CD4-positive, alpha-beta T cell treated with Interleukin-17A for 1 hour (primary cell): Measurements from ENCODE around the gene TLR3.
A peak's percentile ranks its signal among the peaks of the same experiment; 100 is the strongest.
"Not testable (repeated sequence)": the region's sequence is repeated elsewhere in the genome, so short reads cannot be mapped to it uniquely, and the experiment has no call there.

ENCODE experiments used
- DNase-seq: peaks from one replicate; pipeline ENCODE4 v3.0.0-alpha.2; 2020

The TLR3 gene

DNA sequence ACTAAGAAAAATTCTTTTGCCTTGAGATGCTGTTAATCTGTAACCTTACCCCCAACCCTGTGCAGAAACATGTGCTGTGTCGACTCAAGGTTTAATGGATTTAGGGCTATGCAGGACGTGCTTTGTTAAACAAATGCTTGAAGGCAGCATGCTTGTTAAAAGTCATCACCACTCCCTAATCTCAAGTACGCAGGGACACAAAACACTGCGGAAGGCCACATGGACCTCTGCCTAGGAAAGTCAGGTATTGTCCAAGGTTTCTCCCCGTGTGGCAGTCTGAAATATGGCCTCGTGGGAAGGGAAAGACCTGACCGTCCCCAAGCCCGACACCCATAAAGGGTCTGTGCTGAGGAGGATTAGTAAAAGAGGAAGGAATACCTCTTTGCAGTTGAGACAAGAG is 18.8 kb upstream of the TLR3 start:
- DNase-seq = not testable (repeated sequence)

DNA sequence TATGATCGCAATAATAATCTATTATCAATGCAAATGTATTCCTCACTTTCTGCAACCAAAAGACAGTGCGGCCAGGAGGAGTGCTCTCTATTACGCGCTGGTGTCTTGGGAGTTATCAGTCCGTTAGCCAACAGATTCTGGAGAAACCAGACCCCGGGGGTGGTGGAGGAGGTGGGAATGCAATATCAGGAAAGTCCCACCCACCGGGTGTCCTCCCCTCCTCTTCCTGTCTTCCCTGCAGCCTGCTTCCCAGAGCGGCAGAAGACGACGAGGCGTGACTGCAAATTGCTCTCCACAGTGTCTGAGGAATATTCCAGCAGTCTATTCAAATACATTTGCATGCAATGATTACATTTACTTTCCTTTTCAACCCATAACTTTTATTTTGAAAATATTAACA is 17.9 kb upstream of the TLR3 start:
- no peak for DNase-seq

DNA sequence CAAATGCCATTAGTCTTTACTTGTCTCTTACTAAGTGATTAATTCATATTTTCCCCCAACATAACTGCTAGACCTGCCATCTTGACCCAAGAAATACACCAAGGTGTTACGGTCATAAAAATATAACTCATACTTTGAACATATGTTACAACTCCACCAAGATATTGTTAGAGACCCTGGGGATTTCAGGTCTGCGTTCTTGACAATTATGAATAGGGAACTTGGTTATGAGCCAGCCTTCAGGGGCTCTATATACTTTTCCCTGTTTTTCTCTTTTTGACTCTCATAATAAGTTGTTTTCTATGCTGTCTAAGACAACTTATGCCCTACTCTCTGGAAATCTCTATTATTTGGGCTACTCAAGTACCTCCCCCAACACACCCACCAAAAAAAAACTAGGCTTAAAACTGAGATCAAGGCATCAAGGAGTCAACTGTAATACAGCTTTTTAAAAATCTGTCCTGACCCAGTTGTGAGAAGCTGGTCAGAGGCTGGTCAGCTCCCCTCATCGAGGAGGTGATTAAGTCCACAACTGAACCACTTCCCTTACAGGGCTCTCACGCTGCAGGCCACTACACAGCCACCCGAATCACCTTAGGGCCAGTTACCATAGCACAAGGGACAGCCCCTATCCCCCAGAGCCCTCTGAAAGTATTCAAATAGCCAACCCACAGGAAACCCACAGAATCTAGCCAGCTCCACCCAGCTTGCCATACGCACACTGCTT is 10.5 kb upstream of the TLR3 start:
- peak; percentile 15 for DNase-seq

DNA sequence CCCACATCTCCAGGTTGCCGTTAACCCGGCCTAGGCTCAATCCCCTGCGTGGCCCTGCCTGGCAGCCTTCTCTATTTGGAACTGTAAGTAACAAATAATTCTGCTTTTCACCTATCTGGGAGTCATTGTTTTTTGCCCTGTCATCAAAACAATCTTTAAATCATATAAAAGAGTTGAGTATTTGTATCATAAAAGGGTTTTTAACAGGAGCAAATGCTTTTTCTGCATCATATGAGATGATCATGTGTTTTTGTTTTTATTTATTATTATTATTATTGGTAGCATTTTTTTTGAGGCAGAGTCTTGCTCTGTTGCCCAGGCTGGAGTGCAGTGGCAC is 10.0 kb upstream of the TLR3 start:
- no peak for DNase-seq

DNA sequence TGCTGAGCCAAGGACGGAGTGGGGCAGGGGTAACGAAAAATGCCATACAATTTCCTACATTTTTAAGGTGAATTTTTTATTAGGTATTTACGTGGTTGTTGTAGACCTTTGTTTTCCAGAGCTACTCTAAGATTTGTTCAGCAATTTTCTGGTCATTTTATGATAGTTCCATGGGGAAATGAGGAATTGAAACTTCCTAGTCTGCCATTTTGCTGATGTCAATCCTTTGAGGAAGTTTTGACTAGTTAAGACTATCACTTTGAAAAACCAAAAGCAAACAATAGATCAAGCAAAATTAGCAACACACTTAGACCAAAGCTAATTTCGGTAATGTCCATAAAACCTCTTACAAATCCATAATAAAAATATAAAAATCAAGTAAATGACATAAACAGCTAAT is 7.0 kb upstream of the TLR3 start:
- DNase-seq = no peak

DNA sequence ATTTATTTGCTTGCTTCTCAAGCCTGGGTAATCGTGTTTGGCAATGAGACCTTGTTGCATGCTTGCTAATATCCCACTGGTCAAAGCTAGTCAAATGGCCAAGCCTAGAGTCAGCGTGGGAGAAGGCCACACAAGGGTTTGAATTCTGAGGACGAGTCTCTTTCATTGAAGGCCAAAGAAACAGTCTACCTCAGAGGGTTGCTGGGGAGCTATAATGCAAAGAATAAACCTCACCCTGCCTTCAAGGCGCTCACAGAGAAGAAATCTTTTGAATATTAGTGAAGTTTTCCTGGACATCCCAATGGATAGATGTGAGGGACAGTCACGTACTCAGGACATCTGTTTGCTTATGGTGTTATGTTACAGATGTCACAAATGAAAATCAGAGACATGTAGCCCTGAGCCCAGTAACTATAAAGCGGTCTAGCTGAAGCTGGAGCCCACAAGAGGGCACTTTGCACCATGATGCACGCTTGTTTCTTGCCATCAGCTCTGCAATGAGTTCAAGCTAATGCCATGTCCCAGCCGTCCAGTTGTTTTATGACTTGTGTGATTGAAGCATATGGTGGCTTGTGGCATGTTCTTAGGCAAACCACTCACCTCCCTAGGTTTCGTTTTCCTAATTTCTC is 1.1 kb upstream of the TLR3 start:
- peak; percentile 62 for DNase-seq

DNA sequence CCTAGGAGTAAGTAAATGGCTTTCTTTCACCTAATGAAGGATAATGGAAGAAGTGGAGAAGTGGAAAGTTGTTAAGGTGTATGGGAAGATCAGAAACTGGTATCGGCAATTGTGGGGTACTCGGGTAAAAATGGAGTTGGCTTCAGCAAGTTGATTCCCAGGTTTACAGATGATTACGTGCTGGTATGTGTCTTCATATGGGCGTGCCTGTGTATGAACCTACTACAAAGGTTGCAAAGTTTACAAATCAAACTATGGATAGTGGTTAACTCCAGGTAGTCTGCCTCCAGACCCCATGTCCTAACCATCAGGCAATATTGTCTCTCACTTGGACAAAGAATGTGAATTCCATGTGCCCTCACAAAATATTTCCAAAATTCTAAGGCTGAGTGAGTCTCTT is 773 bp downstream of the TLR3 start:
- no peak for DNase-seq

DNA sequence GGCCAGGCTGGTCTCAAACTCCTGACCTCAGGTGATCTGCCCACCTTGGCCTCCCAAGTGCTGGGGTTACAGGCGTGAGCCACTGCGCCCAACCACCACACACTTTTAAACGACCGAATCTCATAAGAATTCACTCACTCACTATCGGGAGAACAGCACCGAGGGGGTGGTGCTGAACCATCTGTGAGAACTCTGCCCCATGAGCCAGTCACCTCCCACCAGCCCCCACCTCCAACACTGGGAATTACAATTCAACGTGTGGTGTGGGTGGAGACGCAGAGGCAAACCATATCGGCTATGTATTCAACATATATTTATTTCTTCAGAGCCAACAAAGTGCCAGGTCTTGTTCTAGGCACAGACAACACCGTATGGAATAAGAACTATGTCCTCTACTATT is 3.6 kb downstream of the TLR3 start:
- no peak for DNase-seq

DNA sequence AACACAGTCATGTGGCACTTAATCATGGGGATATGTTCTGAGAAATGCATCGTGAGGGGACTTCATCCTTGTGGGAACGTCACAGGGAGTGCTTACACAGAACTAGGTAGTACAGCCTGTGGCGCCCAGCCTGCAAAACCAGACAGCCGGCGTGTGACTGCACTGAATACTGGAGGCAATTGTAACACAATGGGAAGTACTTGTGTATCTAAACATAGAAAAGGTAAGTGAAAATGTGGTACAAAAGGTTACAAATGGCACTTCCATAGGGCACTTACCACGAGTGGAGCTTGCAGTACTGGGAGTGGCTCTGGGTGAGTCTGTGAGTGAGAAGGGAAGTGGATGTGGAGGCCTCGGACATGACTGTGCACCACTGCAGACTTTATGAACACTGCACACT is 5.2 kb downstream of the TLR3 start:
- DNase-seq = peak; percentile 18

DNA sequence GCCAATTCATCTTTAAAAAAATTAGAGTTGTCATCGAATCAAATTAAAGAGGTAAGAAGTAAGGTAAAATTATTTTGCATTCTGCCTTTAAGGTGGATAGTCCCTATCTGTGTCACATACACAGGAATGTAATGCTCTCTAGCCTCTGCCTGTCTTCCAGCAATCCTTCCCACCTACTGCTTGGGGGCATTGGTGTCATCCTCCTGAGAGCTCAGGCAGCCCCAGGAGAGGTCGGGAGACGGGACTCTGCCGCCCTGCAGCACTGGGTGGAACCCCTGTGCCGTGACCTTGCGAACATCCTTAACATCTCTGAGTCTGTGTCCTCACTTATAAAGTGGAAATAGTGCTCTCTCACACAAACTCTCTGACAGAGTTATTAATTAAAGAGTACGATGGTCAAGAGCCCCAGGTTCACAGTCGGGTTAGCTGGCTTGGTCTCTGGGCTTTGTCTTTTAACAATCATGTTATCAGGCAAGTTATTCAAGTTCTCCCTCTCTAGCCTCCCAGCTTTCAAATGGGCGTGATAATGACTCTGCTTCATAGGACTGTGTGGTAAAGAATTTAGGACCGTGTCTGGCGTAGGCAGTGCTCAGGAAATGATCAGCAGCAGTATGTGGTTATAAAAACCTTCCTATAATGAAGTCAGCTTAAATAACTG is 10.2 kb downstream of the TLR3 start:
- no peak for DNase-seq

DNA sequence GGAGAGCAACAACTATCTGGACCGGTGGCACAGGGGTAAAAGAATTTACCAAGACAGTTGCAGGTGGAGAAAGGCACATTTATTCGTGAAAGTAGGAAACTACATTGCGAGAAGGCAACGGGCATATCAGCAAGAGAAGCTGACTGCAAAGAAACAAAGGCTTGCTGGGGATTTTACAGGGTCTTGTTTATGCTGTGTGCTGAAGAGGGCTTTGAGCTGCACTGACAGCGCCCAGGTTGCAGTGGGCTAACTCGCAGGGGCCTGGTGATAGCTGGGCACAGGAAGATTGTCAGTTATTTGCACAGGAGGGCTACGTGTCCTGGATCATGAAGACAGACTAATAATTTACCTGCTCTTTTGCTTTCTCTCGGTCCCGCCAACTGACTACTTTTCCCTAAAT is 10.7 kb downstream of the TLR3 start:
- DNase-seq = no peak

DNA sequence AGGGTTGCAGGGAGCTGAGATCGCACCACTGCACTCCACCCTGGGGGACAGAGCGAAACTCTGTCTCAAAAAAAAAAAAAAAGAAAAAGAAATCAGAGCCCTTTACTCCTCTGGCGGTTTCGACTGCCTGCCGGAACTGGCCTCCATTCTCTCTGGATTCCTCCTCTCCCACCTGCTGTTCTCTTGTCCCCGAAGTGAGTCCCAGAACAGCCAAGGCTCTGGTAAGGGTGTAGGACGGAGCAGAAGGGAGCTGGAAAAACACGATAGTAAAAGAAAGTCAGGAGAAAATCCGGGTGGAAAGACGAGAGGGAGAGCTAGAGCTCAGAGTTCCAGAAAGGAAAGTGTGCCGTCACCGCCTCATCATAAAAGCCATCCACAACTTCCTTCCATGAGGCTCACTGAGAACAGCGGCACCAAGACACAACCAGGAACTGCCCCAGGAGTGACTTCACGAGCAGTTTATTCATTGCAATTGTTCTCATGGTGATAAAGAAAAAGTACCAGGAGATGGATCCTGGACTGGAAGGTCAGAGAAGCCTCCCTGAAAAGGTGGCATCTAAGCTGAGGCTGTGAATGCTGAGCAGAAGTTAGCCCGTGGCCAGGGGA is 12.3 kb downstream of the TLR3 start:
- DNase-seq = no peak

DNA sequence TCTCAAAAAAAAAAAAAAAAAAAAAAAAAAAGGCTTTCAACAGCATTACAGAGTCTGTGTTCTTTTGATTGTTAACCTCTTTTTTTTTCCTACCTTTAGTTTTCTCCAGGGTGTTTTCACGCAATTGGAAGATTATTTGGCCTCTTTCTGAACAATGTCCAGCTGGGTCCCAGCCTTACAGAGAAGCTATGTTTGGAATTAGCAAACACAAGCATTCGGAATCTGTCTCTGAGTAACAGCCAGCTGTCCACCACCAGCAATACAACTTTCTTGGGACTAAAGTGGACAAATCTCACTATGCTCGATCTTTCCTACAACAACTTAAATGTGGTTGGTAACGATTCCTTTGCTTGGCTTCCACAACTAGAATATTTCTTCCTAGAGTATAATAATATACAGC is 13.3 kb downstream of the TLR3 start:
- no peak for DNase-seq

DNA sequence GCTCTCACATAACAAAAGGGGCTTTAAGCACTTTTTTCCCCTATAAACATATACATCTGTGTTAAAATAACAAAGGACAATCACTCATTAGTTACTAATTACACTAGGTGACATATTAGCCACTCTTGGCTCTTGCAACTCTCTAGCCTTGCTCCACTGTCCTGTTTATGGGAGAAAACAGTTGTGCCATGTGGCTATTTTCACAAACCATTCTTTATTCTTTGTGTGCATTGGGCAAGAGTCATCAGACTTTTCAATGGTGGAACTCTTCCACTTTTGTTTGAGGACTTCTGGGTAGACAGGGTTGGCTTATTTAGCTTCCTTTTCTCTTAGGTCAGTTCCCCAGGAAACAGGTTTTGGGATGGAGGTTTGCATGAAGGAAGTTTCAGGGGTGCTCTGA is 19.6 kb downstream of the TLR3 start:
- DNase-seq = no peak

DNA sequence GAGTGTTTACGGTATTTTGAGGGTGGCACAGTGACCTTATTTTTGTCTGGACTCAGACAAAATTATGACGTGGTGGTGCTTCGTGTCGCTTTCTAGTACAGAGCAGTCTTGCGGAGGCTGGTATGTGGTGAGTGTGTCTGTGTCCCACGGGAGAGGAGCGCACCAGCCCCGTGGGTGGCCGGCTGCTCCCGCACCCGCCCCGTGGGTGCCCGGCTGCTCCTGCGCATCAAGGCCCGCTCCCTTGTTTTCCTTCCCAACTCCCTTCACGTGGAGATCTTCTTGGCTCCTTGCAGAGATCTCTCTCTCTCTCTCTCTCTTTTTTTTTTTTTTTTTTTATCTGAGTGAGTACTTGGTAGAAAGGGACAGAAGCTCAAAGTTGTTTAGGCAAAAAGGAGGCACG is 23.3 kb downstream of the TLR3 start:
- no peak for DNase-seq

DNA sequence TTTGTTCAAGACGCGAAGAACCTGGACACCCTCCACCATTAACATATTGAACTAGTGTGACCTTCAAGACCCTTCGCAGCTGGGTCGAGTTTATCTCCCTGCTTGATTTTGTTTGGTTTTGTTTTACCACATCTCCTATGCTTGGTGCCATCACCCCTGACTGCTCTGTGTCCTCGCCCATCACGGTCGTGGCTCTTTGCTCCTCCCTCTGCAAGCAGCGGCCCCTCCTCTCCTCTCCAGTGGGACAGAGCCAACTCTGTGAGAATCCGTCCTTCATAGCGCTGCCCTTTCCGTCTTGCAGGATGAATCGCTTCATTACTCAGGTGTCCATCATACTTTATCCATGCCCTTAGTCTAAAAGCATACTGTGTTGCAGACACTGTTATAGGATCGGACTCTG is 26.4 kb downstream of the TLR3 start:
- DNase-seq = no peak

DNA sequence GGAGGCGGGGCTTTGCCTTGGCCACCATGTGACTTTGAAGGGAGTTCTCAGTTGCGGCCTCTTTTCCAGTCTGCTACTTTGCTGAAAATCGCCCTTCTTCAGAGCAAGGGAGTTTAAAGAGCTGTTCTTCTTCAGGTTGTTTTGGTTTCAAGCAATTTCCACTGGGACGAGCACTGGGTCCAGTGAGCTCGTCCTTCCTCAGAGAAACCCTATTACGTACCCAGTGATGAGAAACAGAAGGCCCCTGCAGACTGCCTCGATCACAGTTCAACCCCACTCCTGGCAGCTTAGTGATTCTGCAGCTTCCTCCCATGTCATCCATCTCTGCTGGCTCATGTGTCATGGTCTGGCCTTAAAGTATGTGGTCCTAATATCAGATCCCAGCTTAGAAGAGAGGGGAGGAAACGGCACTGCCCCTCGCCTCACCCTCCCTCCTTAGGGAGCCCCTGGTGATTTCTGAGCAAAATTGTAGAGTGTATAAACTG is 27.8 kb downstream of the TLR3 start:
- no peak for DNase-seq

DNA sequence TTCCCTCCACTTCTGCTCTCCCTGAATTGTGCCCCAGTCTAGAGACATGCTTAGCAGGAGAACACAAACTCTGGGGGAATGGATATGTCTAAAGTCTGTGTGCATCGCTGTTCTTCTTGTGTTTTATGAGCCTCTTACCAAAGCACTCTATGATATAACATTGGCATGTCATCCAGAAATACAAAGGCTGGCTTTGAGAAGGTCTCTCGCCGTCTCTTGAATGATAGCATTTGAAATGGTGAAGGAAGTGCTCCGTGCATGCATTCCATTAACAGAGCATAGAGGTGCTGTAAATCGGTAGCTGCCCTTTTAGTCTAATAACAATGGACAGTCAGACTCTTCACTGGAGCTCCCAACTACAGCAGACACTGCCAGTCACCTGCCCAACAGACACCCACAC is 28.4 kb downstream of the TLR3 start:
- no peak for DNase-seq

DNA sequence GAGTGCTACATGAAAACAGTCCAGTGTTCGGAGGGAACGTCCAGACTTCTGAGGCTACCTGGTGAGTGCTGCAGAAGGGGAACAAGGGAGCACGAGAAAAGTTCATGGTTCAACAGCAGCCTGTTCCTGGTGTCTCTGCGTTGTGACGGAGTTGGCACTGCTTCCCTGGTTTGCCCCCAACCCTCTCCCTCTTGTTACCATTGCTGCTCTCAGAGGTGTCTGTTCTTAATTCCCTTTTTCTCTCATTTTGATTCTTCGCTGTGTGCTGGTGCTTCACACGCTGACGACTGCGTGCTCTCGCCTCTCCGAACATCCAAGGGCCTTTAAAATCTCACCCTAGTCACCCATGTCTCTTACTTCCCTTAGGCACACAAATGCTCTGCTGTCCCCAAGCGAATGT is 34.0 kb downstream of the TLR3 start:
- no peak for DNase-seq

DNA sequence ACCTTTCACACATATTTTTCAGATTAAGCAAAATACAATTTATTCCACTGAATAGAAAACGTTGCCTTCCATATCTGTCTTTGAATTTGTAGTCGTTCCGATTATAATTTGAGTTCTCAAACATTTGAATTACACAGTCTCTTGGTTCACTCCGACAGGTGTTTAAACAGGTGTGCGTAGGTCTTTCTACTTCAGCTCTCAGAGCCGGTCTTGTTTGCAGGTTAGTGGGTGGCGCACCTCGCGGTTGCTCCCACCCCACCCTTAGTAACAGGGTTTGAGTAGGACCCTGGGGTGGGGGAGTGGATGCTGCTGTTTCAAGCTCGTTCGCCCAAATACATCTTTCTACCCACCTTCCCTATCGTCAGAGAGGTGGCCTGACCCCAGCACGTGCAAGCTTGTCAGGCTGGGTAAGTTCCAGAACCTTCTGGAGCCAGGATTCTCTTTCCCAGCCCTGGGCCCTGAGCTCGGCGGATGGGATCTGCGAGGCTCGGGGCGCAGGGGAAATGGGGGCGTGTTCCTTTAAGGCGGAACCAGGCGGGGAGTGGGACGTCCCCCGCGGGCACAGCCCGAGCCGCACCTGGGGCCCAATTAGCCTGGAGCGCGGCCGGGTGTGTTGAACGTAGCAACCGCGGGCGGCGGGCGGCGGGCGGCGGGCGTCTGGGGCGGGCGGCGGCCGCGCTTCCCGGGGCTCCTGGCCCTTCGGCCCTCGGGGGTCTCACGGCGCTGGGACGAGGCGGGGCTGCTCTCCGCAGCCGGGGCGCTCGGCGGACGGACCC is 35.3 kb downstream of the TLR3 start, which contains the start of gene FAM149A:
FAM149A (plus strand) TSS at position 591 of the 776 bp plus-strand sequence.
- peak; percentile 26 for DNase-seq

DNA sequence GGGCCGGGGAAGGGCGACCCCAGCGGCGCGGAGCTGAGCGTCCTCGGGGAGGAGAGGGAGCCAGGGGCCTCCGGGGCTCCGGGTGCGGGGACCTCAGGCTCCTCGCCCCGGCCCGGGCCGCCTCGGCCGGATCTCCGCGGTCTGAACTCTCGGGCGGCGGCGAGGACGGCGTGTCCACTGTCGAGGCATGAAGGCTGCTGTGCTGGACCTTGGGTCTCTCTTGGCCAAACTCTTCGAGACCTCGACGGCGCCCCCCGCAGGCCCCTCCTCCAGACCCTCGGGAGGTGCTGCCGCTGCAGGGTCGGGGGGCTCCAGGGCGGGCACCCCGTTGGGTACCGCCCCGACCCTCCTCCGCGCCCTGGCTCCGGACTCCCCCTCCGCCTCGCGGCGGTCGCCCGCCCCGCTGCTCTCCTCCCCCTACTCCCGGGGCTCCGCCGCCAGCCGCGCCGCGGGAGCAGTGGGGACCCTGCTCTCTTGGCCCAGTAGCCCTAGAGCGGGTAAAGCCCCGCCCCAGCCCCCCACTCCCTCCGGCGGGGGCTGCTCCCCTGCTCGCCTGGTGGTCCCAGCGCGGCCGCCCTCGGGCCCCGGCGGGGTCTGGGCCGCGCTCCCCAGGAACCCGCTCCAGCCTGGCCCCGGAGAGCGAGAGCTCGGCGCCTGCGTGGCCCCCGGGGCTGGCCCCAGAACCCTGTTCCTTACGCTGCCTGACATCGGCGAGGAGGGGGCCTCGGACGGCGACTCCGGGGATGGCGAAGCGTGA is 36.1 kb downstream of the TLR3 start:
- DNase-seq = no peak

DNA sequence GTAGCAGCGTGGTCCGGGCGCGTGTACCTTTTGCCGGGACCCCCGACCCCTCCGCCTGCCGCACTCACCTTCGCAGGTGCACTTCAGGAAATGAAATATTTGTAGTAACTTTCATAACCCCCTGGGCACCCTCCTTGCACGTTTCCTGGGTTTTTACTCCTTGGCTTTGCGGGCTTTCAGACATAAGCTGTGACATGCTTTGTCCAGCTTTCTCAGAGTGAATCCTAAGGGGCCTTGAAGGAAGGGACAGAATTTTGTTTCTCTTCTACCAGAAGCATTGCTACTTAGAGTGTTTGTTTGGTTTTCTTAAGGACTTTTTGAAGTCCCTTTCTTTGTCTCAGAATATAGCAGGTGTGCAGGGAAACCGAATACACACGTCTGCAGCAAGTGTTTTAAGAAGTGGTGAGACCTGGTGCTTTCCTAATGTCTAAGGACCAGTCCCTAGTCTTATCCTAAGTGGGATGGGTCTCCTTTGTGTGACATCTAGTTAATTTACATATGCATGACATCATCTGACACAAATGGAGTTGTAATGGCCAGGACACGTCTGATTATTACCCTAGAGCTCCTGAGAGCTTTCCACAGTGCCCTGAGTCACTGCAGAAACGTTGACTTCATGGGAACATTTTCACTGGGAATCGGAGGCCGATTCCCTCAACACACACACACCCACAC is 36.8 kb downstream of the TLR3 start:
- no peak for DNase-seq
